Neural progenitor cell (in vitro differentiated cells): ENCODE measurements around the gene IFT81.

Experiments
- EZH2 ChIP-seq: fragments of 200-600 bp; sonication (generic); IDR thresholded peaks from 2 replicates; pipeline ENCODE4 v1.6.1; 2017; ENCODE audit warnings: antibody characterized with exemption, mild to moderate bottlenecking, moderate library complexity
- TF ChIP-seq, protein P1 (sequence below): fragments of 200-600 bp; sonication (generic); IDR thresholded peaks from 2 replicates; pipeline ENCODE4 v1.5.1; 2017; ENCODE audit warnings: antibody characterized with exemption, mild to moderate bottlenecking

DNA sequence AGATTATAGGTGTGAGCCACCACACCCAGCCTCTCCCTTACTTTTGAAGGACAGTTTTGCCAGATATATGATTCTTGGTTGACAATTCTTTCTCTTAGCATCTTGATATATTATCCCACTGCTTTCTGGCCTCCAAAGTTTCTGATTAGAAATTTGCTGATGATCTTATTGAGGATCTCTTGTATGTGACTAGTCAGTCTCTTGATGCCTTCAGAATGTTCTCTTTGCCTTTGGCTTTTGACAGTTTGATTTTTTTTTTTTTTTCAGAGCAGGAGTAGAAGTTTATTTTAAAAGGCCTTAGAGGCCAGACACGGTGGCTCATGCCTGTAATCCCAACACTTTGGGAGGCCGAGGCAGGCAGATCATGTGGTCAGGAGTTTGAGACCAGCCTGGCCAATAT is 32.6 kb downstream of the IFT81 start:
- TF ChIP-seq EZH2 = no peak
- TF ChIP-seq, protein P1, sequence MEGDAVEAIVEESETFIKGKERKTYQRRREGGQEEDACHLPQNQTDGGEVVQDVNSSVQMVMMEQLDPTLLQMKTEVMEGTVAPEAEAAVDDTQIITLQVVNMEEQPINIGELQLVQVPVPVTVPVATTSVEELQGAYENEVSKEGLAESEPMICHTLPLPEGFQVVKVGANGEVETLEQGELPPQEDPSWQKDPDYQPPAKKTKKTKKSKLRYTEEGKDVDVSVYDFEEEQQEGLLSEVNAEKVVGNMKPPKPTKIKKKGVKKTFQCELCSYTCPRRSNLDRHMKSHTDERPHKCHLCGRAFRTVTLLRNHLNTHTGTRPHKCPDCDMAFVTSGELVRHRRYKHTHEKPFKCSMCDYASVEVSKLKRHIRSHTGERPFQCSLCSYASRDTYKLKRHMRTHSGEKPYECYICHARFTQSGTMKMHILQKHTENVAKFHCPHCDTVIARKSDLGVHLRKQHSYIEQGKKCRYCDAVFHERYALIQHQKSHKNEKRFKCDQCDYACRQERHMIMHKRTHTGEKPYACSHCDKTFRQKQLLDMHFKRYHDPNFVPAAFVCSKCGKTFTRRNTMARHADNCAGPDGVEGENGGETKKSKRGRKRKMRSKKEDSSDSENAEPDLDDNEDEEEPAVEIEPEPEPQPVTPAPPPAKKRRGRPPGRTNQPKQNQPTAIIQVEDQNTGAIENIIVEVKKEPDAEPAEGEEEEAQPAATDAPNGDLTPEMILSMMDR = no peak
